ENCODE results near the gene SAP30L.

The SAP30L gene

GRCh38 chr5:154445422-154446194, at the start of gene SAP30L:
Gene SAP30L, plus strand, starts transcription at chr5:154445997. Its CDS starts 608 bp downstream, at chr5:154446605.
- DNase-seq, result peak; percentile 95 to 96

- DNase-seq, result no peak
Measured at GRCh38 chr5:154396128-154396527, 49.7 kb upstream of the SAP30L start.

GRCh38 chr5:154397652-154398406, 48.0 kb upstream of the SAP30L start:
- DNase-seq, result no peak

GRCh38 chr5:154400678-154401077, 45.1 kb upstream of the SAP30L start:
- DNase-seq, result no peak

GRCh38 chr5:154401355-154401754, 44.4 kb upstream of the SAP30L start:
- no peak for DNase-seq

- no peak for DNase-seq
Measured at GRCh38 chr5:154401931-154402330, 43.9 kb upstream of the SAP30L start.

GRCh38 chr5:154402611-154403010, 43.2 kb upstream of the SAP30L start:
- no peak for DNase-seq

GRCh38 chr5:154403234-154403633, 42.6 kb upstream of the SAP30L start:
- DNase-seq, result no peak

GRCh38 chr5:154403776-154404387, 41.9 kb upstream of the SAP30L start:
- DNase-seq, result no peak

GRCh38 chr5:154405078-154405792, 40.6 kb upstream of the SAP30L start:
- DNase-seq, result peak; percentile 62 to 63

GRCh38 chr5:154406231-154406630, 39.6 kb upstream of the SAP30L start:
- no peak for DNase-seq

GRCh38 chr5:154406826-154407225, 39.0 kb upstream of the SAP30L start:
- no peak for DNase-seq

GRCh38 chr5:154408811-154409210, 37.0 kb upstream of the SAP30L start:
- DNase-seq, result no peak

GRCh38 chr5:154409230-154409840, 36.5 kb upstream of the SAP30L start:
- no peak for DNase-seq

- no peak for DNase-seq
Measured at GRCh38 chr5:154410008-154410407, 35.8 kb upstream of the SAP30L start.

- DNase-seq, result no peak
Measured at GRCh38 chr5:154410786-154411185, 35.0 kb upstream of the SAP30L start.

GRCh38 chr5:154411338-154411737, 34.5 kb upstream of the SAP30L start:
- no peak for DNase-seq

- no peak for DNase-seq
Measured at GRCh38 chr5:154412316-154412715, 33.5 kb upstream of the SAP30L start.

- DNase-seq, result no peak
Measured at GRCh38 chr5:154412925-154413324, 32.9 kb upstream of the SAP30L start.

- DNase-seq, result no peak
Measured at GRCh38 chr5:154415114-154415513, 30.7 kb upstream of the SAP30L start.

GRCh38 chr5:154418344-154418820, 27.4 kb upstream of the SAP30L start:
- no peak for DNase-seq

- no peak for DNase-seq
Measured at GRCh38 chr5:154419236-154419635, 26.6 kb upstream of the SAP30L start.
